ENCODE data around the gene ASAP3. TPM values are rescaled to one million over a fixed set of nuclear protein-coding genes. Genes with fewer than 3 reads are reported as not detected.

Gene ASAP3
- total RNA-seq, 1 experiment from 2014 or later = 59.4 TPM

GRCh38 chr1:23403735-23404486 is 80.1 kb downstream of the ASAP3 start:
- in situ Hi-C loops (cut with HindIII; ENCODE audit: low sequenced_read_pairs) = no loop called here
- peak; percentile 84 for DNase-seq (ENCODE audit: low spot score)

DNA sequence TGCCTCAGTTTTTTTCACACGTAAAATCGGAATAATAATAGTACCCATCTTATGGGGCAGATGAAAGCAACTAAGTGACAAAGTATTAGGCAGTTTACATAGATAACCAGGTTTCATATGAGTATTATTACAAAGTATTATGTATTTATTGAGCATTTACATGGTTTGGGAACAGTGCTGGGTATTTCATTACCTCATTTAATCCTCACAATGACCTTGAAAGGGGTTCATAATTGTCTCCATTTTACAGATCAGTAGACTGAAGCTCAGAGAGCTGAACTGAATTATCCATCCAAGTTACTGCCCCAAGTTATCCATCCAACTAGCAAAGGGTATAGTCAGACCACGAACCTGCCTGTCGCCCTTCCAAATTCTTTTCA is 80.6 kb downstream of the ASAP3 start:
- in situ Hi-C loops (cut with HindIII; ENCODE audit: low sequenced_read_pairs) = no loop called here
- DNase-seq (ENCODE audit: low spot score) = no peak

GRCh38 chr1:23403038-23403336 is 81.0 kb downstream of the ASAP3 start:
- DNase-seq (ENCODE audit: low spot score) = no peak
- in situ Hi-C loops (cut with HindIII; ENCODE audit: low sequenced_read_pairs) = no loop called here

DNA sequence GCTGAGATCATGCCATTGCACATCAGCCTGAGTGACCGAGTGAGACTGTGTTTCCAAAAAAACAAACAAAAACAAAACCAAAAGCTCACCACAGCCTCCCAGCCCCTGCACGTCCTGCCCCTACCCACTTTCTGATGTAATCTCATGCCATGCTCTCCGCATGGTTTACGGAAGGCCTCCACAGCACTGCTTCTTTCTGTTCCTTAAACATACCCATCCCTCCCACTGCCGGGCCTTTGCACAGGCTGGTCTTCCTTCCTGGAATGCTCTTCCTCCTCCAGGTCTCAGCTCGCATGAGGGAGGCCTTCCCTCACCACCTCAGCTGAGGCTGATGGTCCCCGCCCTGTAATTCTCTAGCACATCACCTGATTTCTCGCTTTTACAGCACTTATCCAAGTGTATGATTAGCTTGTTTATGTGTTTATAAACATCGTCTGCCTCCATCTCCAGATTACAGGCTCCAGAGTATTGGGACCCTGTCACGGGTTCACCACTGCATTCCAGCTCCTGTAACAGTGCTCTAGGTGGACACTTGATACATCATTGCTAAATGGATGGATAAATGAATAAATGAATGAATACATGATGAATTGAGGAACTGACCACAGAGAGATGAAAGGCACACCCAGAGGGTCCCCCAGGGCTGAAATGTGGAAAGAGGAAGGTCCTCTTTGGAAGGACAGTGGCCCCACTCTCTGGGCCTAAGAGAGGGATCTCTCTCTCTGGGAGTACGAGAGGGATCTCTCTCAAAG is 81.5 kb downstream of the ASAP3 start:
- in situ Hi-C loops (cut with HindIII; ENCODE audit: low sequenced_read_pairs) = no loop called here
- no peak for DNase-seq (ENCODE audit: low spot score)

DNA sequence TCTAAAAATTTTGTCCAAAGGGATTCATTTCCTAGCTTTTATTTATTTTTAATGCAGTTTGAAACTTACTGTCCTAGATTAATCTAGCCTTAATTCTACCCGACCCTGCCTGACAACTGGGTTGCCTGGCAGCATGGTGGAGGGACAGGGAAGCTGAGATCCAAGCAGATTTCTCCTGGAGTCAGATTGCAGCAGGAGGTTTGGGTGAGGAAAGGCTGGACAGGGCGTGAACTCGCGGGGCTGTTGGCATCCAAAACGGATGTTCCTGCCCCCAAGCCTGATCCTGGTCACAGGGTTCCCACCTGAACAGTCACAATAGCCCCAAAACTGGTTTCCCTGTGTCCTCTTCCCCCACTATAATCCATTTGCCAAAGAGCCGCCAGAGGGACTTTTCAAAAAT is 82.7 kb downstream of the ASAP3 start:
- in situ Hi-C loops (cut with HindIII; ENCODE audit: low sequenced_read_pairs) = no loop called here
- DNase-seq (ENCODE audit: low spot score) = no peak

- DNase-seq (ENCODE audit: low spot score) = no peak
- in situ Hi-C loops (cut with HindIII; ENCODE audit: low sequenced_read_pairs) = no loop called here
Observed at GRCh38 chr1:23400324-23401114, 83.5 kb downstream of the ASAP3 start.

DNA sequence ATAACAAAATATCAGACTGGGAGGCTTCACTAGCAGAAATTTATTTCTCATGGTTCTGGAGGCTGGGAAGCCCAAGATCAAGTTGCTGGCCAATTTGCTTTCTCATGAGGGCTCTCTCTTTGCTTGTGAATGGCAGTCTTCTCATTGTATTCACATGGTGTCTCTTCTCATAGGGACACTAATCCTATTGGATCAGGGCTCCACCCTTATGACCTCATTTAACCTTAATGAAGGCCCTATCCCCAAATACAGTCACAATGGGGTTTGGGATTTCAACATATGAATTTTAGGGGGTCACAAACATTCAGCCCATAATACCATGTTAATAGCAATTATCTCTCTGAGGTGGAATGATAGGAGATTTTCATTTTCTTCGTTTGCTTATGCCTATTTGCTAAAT is 84.8 kb downstream of the ASAP3 start:
- in situ Hi-C loops (cut with HindIII; ENCODE audit: low sequenced_read_pairs) = no loop called here
- DNase-seq (ENCODE audit: low spot score) = no peak

DNA sequence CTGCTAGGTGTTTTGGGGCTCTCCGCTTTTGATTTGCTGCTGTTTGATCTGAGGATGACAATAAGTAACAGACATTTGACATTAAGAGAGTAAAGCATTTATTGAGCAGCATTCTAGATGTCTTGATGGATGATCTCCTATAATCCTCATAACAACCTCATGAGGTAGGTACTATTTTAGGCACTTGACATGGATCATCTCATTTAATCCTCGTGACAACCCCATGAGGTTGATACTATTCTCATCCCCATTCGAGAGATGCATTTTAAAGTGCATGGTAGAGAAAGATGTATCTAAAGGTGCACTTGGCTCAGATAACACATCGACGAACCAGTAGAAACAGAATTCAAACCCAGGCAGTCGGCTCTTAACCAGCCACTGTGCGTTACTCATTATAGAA is 86.1 kb downstream of the ASAP3 start:
- no peak for DNase-seq (ENCODE audit: low spot score)
- in situ Hi-C loops (cut with HindIII; ENCODE audit: low sequenced_read_pairs) = no loop called here

DNA sequence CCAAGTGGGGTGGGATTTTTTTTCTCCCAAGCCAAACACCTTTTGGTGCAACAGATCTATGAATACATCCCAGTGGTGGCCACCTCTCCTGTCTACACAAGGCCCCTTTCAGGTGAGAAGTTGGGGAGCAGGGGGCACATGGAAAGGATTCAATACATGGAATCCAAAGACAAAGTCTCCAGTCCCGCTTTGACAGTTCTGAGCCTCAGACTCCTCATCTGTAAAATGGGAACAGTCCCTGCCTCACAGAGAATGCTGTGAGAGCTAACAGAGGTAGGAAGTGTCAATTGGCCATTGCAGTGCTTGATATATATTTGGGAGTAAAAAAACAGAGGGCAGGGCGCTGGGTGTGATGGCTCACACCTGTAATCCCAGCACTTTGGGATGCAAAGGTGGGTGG is 87.6 kb downstream of the ASAP3 start:
- in situ Hi-C loops (cut with HindIII; ENCODE audit: low sequenced_read_pairs) = no loop called here

DNA sequence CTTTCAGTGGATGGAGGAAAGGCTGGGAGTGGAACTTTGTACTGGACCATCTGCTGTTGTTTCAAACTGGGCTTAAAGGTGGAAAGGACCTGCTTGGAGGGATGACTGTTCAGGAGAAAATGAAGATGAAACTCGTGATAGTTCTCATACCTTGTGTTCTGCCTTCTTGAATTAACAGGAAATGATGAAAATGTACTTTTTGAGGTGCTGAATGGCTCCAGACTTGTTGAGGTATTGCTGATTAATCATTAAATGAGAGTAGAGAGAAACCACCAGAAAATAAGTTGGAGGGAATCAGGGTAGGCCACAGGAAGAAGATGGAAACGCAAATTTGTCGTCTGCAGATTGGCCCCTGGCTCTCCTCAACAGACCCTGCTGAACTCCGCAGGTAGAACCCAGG is 88.1 kb downstream of the ASAP3 start:
- in situ Hi-C loops (cut with HindIII; ENCODE audit: low sequenced_read_pairs) = no loop called here

More for the DNA sequence above, 87.6 kb downstream of the ASAP3 start:
- no peak for DNase-seq (ENCODE audit: low spot score)

GRCh38 chr1:23395154-23395724 is 88.7 kb downstream of the ASAP3 start:
- no peak for DNase-seq (ENCODE audit: low spot score)
- in situ Hi-C loops (cut with HindIII; ENCODE audit: low sequenced_read_pairs) = no loop called here

More for the DNA sequence above, 88.1 kb downstream of the ASAP3 start:
- no peak for DNase-seq (ENCODE audit: low spot score)

DNA sequence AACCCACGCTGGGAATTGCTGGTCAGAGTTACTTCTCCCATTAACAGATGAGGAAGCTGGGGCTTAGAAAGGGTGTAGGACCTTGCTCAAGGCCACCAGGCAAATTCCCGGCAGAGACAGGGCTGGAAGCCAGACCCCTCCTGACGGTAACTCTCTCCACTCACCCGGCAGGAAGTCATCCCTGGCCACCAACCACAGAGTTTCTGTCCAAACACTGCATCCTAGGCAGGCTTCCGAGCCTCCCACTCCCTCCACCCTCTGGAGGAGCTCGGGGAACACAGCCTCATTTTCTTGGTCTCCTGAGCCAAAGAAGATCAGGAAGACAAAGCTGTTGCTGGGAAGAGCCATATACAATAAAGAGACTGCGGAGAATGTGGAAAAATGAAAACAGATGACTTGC is 89.3 kb downstream of the ASAP3 start:
- in situ Hi-C loops (cut with HindIII; ENCODE audit: low sequenced_read_pairs) = no loop called here
- no peak for DNase-seq (ENCODE audit: low spot score)

DNA sequence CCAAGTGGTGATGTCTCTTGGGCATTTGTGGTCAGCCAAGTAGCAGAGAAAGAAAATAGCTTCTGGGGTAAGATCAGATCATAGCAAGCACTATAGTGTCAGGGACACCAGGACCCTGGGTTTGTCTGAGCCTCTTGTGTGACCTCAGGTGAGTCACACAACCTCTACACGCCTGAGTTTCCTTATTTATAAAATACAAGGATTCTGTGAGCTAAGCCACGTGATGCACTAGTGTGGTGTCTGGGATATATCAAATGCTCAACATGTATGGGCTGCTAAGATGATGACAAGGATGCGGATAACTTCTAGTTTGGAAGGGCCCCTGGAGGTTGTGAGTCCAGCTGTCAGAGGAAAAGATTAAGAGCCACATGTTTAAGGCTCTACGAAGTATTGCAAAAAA is 89.8 kb downstream of the ASAP3 start:
- in situ Hi-C loops (cut with HindIII; ENCODE audit: low sequenced_read_pairs) = no loop called here
- no peak for DNase-seq (ENCODE audit: low spot score)

DNA sequence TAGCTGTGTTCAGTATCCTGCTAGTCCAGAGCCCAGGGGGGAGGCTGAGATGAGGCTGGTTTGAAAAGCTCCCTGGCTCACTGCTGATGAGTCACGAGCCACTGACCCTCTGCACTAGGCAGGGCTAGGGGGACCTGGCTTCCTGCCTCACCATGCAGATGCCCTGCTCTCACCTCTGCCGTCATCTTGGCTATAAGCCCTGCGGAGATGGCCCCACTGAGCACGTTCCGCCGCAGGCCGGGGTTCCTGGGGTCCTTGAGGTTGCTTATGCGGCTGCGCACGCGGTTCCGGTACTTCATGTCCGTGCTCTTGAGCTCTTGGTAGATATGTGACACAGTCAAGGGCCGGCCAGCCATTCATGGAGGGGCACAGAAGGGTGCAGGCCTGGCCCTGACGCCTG is 90.3 kb downstream of the ASAP3 start:
- DNase-seq (ENCODE audit: low spot score) = no peak
- in situ Hi-C loops (cut with HindIII; ENCODE audit: low sequenced_read_pairs) = no loop called here

DNA sequence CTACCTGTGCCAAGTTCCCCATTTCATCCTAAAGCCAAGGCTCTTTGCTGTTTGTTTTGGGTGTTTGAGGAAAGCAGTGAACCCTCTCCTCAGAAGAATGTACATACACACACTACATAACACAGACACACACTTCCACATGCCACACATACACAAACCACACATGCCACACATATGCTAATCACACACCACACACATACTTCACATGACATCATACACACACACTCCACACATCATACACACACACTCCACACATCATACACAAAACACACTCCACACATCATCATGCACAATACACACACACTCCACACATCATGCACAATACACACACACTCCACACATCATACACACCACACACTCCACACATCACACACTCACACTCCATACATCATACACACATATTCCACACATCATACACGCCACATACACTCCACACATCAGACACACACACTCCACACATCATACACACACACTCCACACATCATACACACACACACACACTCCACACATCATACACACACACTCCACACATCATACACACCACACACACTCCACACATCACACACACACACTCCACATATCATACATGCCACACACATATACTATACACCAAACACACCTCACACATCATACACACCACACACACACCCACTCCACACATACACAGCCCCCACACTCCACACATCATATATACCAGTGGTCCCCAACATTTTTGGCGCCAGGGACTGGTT is 91.7 kb downstream of the ASAP3 start:
- DNase-seq (ENCODE audit: low spot score) = no peak
- in situ Hi-C loops (cut with HindIII; ENCODE audit: low sequenced_read_pairs) = no loop called here

DNA sequence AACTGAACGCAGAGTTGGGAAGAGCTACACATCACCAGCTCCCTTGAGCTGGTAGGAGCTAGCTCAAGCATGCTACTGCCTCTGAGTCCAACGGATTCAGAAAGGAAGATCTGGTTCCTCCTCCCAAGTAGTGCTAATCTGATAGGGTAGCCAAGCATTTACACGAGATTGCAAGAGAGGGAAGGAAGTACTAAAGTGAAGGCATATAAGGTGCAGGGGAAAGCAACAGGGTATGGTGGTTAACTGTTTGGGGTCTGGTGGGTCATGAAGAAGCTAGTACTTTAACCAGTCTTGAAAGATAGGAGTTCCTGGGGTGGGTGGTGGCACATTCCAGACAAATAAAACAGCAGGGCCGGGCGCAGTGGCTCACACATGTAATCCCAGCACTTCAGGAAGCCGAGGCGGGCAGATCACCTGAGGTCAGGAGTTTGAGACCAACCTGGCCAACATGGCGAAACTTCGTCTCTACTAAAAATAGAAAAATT is 94.1 kb downstream of the ASAP3 start:
- in situ Hi-C loops (cut with HindIII; ENCODE audit: low sequenced_read_pairs) = no loop called here
- no peak for DNase-seq (ENCODE audit: low spot score)

DNA sequence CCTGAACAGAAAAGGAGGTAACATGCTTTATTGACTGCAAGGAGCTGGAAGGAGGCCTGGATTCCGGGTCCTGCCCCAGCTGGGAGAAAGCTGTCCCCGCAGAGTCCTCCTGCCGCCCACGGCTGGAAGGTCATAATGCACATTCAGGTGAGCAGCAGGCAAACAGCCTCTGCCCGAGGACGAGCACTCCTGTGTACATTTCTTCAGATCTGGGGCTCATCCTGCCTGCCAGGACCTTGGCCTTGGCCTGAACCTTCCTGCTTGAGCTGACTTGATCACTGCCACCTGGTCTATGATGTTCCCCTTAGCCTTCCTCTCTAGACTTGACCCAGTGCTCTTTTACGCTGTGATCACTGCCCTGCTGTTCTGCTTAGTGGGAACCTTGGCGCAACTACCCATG is 96.5 kb downstream of the ASAP3 start:
- no peak for DNase-seq (ENCODE audit: low spot score)
- in situ Hi-C loops (cut with HindIII; ENCODE audit: low sequenced_read_pairs) = no loop called here

DNA sequence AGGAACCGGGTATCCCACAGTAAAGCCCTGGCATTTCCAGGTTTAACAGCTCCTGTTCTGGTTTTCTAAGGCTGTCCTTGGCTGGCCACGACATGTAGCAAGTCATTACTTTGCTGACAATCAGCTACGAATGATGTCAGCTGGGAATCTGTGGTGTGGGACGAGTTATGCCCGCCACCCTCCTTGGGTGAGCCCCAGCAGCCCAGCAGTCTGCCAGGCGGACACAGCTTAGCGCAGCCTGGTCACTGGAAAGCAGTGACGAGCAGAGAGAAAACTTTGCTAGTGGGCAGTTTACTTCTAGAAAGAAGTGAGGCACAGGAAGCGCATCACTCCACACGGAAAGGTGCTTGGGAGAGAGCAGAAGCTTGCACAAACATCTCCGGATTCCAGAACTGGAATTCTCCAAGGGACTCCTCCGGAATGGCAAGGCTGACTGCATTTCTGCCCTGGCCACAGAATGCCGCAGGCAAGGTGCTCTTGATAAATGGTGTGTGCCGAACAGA is 98.8 kb downstream of the ASAP3 start:
- in situ Hi-C loops (cut with HindIII; ENCODE audit: low sequenced_read_pairs) = no loop called here
- no peak for DNase-seq (ENCODE audit: low spot score)
